Esophagus squamous epithelium (tissue), 5 donors: ENCODE measurements around the gene CXXC5. TPM values are rescaled to one million over a fixed set of nuclear protein-coding genes. Genes with fewer than 3 reads are reported as not detected.

ENCODE experiments used
- DNase-seq: peaks from one replicate; lab custom pipeline; 2025; lab: John Stamatoyannopoulos, UW
- H3K27ac ChIP-seq, 4 donors: fragments of 200-600 bp; sonication (generic); one replicate each; pipeline ENCODE4 v1.5.1; 2016 to 2019; ENCODE audit warnings: mild to moderate bottlenecking in 1 of 4
- H3K27me3 ChIP-seq, 4 donors: fragments of 200-600 bp; sonication (generic); 1 replicate in 3 of 4; 2 replicates in 1 of 4; pipeline versions ENCODE4 v1.5.1 to v1.6.0; 2017 to 2021; ENCODE audit warnings: antibody characterized with exemption in 1 of 4
- H3K36me3 ChIP-seq, 3 donors: fragments of 200-600 bp; sonication (generic); one replicate each; pipeline ENCODE4 v1.5.1; 2016 to 2019
- H3K4me1 ChIP-seq, 3 donors: fragments of 200-600 bp; sonication (generic); one replicate each; pipeline ENCODE4 v1.5.1; 2017 to 2019
- H3K4me3 ChIP-seq, 4 donors: fragments of 200-600 bp; sonication (generic); 1 replicate in 3 of 4; 2 replicates in 1 of 4; pipeline ENCODE4 v1.5.1; 2016 to 2019; ENCODE audit warnings: mild to moderate bottlenecking in 2 of 4, moderate library complexity in 1 of 4
- H3K9me3 ChIP-seq, 3 donors: fragments of 200-600 bp; sonication (generic); one replicate each; pipeline ENCODE4 v1.5.1; 2016 to 2019
- POLR2A ChIP-seq, 4 donors: fragments of 450-650 bp; IDR thresholded peaks; one replicate each; pipeline ENCODE4 v1.6.1; 2017; ENCODE audit warnings: antibody characterized with exemption in 4 of 4, mild to moderate bottlenecking in 4 of 4, moderate library complexity in 3 of 4
- WGBS, 2 donors: methylation state at CpG; one replicate each; pipeline ENCODE4 v1.1.5; 2018; 5-methylcytosine and 5-hydroxymethylcytosine counted together
- intact Hi-C: fragments of 100-400 bp; cut with DNase I; formaldehyde crosslinking; loops from one replicate; pipeline ENCODE4 v1.15.0; 2022
- total RNA-seq, 4 donors: library from RNA; depleted of rRNA; stranded (reverse); fragments of >200 nt; gene quantifications; one replicate each; pipeline ENCODE4 v1.1.0, GENCODE V29; 2016
- TF ChIP-seq, protein P1 (sequence below), 6 experiments: fragments of 450-650 bp in 4 of 6; fragments of 200-600 bp in 2 of 6; sonication (generic) in 2 of 6; IDR thresholded peaks; one replicate each; pipeline ENCODE4 v1.5.1; 2016 to 2019; ENCODE audit warnings: antibody characterized with exemption in 6 of 6, mild to moderate bottlenecking in 4 of 6, moderate library complexity in 4 of 6
- donor health status: DM: yes; HTN: yes; CAD: no.

CXXC5 gene
- total RNA-seq, 4 donors from 2014 or later = 13.9 to 40.4 (median 22.9) TPM

DNA sequence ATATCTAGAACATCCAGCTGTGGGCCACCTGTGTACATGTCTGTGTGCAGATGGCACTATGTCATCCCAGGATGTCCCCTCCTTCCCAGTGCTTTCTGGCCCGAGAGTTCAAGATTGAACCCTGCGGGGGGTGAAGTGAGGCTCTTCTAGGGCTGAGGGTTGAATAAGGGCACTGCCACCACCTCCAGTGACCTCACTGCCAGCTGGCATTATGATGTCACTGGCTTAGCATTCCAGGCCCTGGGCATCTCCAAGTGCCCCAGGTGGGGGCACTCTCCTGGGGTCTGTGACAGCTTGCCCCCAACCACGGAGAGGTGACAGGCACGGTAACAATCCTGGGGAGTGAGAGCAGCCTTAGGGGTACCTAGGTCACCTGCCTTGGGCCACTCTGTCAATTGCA lies 27.1 kb downstream of the CXXC5 start:
- Histone ChIP-seq H3K27me3 (no peaks in the 10 kb centered on the region), H3K4me3 (no peak overlapping the region), H3K4me1 (peaks cover 30 to 85% (median 34%) of the 10 kb centered on the region in 3 donors), H3K9me3 (no peaks in the 10 kb centered on the region), H3K36me3 (peaks cover 0 to 5% (median 0%) of the 10 kb centered on the region in 3 donors), H3K27ac (peak overlapping the region in 2 of 4 donors; percentile 29 to 59)
- WGBS, 2 donors = 89 to 100% methylated on average over 2 to 4 of the region's 4 CpGs
- no peak for DNase-seq
- intact Hi-C loops = no loop called here
- no peak for TF ChIP-seq POLR2A (IDR thresholded peaks at IDR 0.05)
- TF ChIP-seq, protein P1, sequence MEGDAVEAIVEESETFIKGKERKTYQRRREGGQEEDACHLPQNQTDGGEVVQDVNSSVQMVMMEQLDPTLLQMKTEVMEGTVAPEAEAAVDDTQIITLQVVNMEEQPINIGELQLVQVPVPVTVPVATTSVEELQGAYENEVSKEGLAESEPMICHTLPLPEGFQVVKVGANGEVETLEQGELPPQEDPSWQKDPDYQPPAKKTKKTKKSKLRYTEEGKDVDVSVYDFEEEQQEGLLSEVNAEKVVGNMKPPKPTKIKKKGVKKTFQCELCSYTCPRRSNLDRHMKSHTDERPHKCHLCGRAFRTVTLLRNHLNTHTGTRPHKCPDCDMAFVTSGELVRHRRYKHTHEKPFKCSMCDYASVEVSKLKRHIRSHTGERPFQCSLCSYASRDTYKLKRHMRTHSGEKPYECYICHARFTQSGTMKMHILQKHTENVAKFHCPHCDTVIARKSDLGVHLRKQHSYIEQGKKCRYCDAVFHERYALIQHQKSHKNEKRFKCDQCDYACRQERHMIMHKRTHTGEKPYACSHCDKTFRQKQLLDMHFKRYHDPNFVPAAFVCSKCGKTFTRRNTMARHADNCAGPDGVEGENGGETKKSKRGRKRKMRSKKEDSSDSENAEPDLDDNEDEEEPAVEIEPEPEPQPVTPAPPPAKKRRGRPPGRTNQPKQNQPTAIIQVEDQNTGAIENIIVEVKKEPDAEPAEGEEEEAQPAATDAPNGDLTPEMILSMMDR (IDR thresholded peaks at IDR 0.05) = no peak

DNA sequence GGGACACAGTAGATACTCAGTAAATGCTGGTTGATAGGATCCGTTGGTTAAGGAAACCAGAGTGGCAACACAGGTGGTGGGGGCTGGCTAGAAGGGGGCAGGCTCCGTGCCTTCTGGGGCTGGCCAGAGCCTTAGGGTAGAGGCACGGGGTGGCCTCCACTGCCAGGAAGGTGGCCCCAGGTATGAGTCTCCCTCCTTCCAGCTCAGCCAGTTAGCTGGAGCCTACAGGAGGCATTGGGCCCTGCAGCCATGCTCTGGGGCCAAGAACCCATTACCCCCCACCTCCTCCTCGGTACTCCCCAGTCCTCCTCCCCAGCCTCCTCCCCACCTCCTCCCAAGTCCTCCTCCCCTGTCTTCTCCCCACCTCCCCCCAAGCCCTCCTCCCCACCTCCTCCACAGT lies 27.7 kb downstream of the CXXC5 start:
- WGBS, 2 donors = 73 to 79% methylated on average over 3 of the region's 4 CpGs
- peaks cover 24 to 79% (median 31%) of the 10 kb centered on the region in 3 donors for H3K4me1 ChIP-seq
- DNase-seq = no peak
- no peak overlapping the region for H3K4me3 ChIP-seq
- H3K27me3 ChIP-seq = no peaks in the 10 kb centered on the region
- peak overlapping the region in 2 of 4 donors; percentile 29 to 59 for H3K27ac ChIP-seq
- TF ChIP-seq, protein P1 (IDR thresholded peaks at IDR 0.05) = no peak
- TF ChIP-seq POLR2A (IDR thresholded peaks at IDR 0.05) = no peak
- H3K36me3 ChIP-seq = peaks cover 2 to 11% (median 4%) of the 10 kb centered on the region in 3 donors
- H3K9me3 ChIP-seq = no peaks in the 10 kb centered on the region
- intact Hi-C loops = no loop called here

DNA sequence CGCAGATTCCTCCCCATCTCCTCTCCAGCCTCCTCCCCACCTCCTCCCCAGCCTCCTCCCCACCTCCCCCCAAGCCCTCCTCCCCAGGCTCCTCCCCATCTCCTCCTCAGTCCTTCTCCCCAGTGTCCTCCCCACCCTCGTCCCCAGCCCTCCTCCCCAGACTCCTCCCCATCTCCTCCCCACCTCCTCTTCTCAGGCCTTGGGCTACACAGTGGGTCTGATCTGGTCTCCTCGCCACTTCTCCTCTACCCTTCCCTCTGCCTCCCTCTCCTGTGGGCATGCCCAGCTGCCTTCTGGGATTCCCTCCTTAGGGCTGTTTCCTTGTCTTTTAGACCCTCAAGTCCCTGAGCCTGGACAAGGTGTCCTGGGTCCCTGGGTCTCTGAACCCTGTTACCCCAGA lies 28.3 kb downstream of the CXXC5 start:
- DNase-seq = no peak
- no peak for TF ChIP-seq POLR2A (IDR thresholded peaks at IDR 0.05)
- TF ChIP-seq, protein P1 (IDR thresholded peaks at IDR 0.05) = no peak
- no peak overlapping the region for H3K4me3 ChIP-seq
- WGBS, 2 donors = 43 to 71% methylated on average over 1 of the region's 3 CpGs
- peak overlapping the region; percentile 20 to 62 (median 43) for H3K27ac ChIP-seq
- H3K4me1 ChIP-seq = peaks cover 19 to 73% (median 25%) of the 10 kb centered on the region in 3 donors
- intact Hi-C loops = no loop called here
- no peaks in the 10 kb centered on the region for H3K27me3 ChIP-seq
- peaks cover 8 to 17% (median 10%) of the 10 kb centered on the region in 3 donors for H3K36me3 ChIP-seq
- no peaks in the 10 kb centered on the region for H3K9me3 ChIP-seq

DNA sequence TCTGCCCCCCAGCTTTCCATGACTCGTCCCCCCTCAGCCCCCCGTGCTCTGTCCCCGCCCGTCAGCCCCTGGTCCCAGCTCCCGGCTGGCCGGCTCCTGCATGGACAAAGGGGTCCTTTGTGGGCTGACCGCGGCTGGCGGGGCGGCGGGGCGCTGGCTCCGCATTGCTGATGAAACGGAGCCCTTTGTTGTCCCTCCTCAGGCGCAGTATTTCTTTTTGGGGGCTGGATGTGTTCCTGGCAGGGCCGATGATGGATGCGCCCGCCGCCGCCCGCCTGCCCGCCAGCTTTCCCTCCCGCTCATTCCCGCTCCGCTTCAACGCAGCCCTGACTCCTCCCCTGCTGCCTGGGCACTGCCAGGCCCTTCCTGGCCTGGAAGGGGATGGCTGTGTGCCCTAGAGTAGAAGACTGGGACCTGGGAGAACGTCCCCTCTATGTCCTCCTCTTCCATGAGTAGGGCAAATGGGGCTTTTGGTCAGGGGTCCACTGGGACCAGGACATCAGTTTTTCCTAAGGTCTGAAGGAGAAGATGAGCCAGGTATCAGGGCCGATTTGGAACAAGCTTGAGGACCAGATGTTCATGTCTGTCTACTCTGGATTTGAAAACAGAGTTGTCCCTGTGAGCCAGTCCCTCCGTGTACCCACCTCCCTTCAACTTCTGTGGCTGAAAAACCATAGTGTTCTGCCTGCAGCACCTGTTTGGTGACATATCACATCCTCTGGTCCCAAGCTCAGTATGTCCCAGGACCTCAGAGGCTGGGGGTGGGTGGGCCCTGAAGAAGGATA lies 29.0 kb downstream of the CXXC5 start:
- H3K4me1 ChIP-seq = peaks cover 15 to 66% (median 21%) of the 10 kb centered on the region in 3 donors
- H3K9me3 ChIP-seq = no peaks in the 10 kb centered on the region
- H3K27me3 ChIP-seq = no peaks in the 10 kb centered on the region
- peaks cover 8 to 24% (median 12%) of the 10 kb centered on the region in 3 donors for H3K36me3 ChIP-seq
- peak overlapping the region; percentile 20 to 62 (median 44) for H3K27ac ChIP-seq
- WGBS, 2 donors = 28 to 49% methylated on average over 6 to 9 of the region's 29 CpGs
- no peak for DNase-seq
- TF ChIP-seq, protein P1 (IDR thresholded peaks at IDR 0.05) = no peak
- TF ChIP-seq POLR2A (IDR thresholded peaks at IDR 0.05) = no peak
- intact Hi-C loops = no loop called here
- peak overlapping the region in 1 of 4 donors; percentile 18 for H3K4me3 ChIP-seq
